CD4-positive, alpha-beta T cell treated with Interleukin-17A for 4 hours (primary cell): Measurements from ENCODE around the gene PHACTR3.
"Not testable (repeated sequence)": the region's sequence is repeated elsewhere in the genome, so short reads cannot be mapped to it uniquely, and the experiment has no call there.

Experiments
- DNase-seq: peaks from one replicate; pipeline ENCODE4 v3.0.0-alpha.2; 2020; ENCODE audit warnings: mixed read lengths

The PHACTR3 gene

GRCh38 chr20:59603781-59604541 is at the start of gene PHACTR3:
Gene PHACTR3, plus strand, starts transcription at chr20:59604540. Its CDS starts 475 bp downstream, at chr20:59605015.
- no peak for DNase-seq

GRCh38 chr20:59557733-59558529 is 46.4 kb upstream of the PHACTR3 start:
- DNase-seq = not testable (repeated sequence)

- no peak for DNase-seq
Measured at GRCh38 chr20:59559024-59559817, 45.1 kb upstream of the PHACTR3 start.

- DNase-seq = no peak
Measured at GRCh38 chr20:59559863-59560262, 44.5 kb upstream of the PHACTR3 start.

- no peak for DNase-seq
Measured at GRCh38 chr20:59560588-59561227, 43.6 kb upstream of the PHACTR3 start.

- no peak for DNase-seq
Measured at GRCh38 chr20:59561228-59561605, 43.1 kb upstream of the PHACTR3 start.

GRCh38 chr20:59561614-59562277 is 42.6 kb upstream of the PHACTR3 start:
- no peak for DNase-seq

- no peak for DNase-seq
Measured at GRCh38 chr20:59564171-59564570, 40.2 kb upstream of the PHACTR3 start.

- DNase-seq = no peak
Measured at GRCh38 chr20:59564943-59565342, 39.4 kb upstream of the PHACTR3 start.

GRCh38 chr20:59565768-59566461 is 38.4 kb upstream of the PHACTR3 start:
- no peak for DNase-seq

GRCh38 chr20:59566631-59567524 is 37.5 kb upstream of the PHACTR3 start:
- no peak for DNase-seq

- no peak for DNase-seq
Measured at GRCh38 chr20:59567585-59568508, 36.5 kb upstream of the PHACTR3 start.

- no peak for DNase-seq
Measured at GRCh38 chr20:59568509-59569024, 35.8 kb upstream of the PHACTR3 start.

GRCh38 chr20:59569305-59569704 is 35.0 kb upstream of the PHACTR3 start:
- no peak for DNase-seq

- DNase-seq = no peak
Measured at GRCh38 chr20:59571151-59571550, 33.2 kb upstream of the PHACTR3 start.

- peak; percentile 66 for DNase-seq
Measured at GRCh38 chr20:59571551-59572314, 32.6 kb upstream of the PHACTR3 start.

- no peak for DNase-seq
Measured at GRCh38 chr20:59572515-59572914, 31.8 kb upstream of the PHACTR3 start.

GRCh38 chr20:59573837-59574236 is 30.5 kb upstream of the PHACTR3 start:
- no peak for DNase-seq
